GM21447 (cell line): Measurements from ENCODE around the gene PTH2.

Source experiments
- ATAC-seq: cut with Tn5 transposase; IDR thresholded peaks from one replicate; pipeline ENCODE4 v1.9.1; 2021; ENCODE audit not compliant: unreplicated experiment

PTH2 gene

DNA sequence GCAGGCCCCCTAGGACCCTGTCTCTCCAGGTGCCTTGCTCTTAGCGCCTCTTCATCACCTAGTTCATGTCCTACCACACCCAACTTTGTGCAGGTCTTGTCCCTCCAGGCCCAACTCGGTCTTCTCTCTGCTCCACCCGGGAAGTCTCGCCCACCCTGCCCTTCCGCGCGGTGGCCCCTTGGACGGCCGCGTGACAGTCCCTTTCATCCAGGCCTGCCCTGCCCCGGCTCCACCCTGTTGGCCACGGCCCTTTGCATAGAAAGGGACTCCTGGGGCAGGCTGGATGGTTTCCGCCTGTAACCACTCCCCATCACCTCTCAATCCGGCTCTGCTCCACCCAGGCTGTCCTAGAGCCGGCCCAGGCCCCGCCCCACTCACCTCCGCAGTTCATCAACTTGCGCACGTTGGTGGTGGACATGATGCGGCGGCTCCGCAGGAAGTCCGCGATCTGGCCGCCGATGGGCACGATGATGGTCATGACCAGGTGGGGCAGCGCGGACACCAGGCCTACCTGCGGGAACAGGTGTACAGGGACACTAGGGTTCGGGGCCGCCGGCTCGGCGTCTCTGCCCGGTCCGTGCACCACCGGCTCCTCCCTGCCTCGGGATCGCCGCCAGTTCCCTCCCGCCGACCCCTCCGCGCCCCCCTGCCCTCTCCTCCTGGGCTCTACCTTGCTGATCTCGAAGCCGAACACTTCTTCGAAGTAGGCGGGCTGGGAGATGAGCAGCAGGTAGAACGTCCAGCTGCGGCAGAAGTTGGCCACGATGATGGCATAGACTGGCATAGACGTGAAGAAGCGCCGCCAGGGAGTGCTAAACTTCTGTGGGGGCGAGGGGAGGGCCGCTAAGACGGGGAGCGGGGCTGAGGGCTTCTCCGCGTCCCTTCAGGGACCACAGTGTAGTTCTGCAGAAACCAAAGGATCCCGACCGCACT, 9.2 kb upstream of the PTH2 start:
- no peak for ATAC-seq

DNA sequence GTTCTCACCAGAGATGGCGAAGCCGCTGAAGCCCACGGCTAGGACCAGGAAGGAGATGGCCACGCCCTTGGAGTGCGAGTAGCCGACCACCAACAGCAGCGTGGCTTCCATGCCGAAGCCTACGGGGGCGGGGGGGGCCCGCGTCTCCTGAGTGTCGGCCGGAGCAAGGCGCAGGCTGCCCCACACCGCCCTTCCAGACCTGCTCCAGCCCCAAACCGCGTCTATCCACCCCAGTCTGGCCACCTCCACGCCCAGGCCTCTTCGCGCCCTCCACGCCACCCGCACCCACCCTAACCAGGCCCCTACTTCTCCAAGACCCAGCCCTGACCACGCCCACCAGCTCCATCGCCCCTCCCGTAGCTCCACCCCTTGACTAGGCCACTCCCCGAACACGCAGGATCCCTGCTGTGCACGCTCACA, 8.1 kb upstream of the PTH2 start:
- no peak for ATAC-seq

DNA sequence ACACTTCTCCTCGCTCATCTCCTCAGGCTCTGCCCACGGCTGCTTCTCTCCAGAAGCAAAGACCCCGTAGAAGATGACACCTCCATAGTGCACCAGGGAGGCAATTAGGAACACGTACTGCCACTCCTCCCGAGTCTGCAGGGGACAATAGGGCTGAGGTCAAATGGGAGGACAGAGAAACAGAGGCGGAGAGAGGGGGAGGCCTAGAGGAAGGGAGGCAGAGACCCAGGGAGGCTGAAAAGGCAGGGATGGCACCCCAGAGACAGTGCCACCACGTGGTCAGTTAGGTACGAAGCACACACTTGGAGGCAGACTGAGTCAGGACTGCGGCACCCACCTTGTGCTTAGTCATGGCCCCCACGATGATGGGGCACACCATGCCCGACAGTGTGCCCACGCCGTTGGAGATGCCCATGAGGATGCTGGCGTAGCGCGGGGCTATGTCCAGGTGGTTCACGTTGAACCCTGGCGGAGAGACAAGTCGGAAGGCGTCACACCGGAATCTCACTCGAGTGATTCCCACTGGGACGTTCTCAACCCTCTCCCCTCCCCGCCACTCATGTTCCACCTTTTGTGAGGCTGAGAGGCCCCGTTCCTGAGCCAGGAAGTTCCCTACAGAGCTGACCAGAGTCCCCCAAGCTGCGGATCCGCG, 7.6 kb upstream of the PTH2 start:
- ATAC-seq, result no peak

DNA sequence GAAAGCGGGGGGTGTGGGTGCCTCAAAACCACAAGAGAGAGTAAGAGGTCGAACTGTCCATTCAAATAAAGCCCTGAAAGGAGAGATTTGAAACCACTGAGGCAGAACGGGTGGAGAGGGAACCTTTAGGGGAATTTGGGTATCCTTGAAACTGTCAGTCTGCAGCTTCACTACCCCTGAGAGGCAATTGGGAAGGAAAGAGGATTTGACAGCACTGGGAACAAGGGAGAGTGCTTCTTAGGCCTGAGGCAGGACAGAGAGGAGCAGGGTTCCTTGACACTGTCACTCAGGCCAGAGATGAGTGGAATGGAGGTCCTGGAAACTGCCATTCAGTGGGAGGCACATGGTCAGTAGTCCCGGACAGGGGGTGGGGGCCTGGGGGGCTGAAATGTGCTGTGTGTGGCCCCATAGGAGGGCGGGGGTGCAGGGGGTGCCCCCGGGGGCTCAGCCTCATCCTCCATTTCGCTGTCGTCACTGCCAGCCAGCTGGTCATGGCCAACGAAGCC, 7.0 kb upstream of the PTH2 start:
- ATAC-seq, result no peak

DNA sequence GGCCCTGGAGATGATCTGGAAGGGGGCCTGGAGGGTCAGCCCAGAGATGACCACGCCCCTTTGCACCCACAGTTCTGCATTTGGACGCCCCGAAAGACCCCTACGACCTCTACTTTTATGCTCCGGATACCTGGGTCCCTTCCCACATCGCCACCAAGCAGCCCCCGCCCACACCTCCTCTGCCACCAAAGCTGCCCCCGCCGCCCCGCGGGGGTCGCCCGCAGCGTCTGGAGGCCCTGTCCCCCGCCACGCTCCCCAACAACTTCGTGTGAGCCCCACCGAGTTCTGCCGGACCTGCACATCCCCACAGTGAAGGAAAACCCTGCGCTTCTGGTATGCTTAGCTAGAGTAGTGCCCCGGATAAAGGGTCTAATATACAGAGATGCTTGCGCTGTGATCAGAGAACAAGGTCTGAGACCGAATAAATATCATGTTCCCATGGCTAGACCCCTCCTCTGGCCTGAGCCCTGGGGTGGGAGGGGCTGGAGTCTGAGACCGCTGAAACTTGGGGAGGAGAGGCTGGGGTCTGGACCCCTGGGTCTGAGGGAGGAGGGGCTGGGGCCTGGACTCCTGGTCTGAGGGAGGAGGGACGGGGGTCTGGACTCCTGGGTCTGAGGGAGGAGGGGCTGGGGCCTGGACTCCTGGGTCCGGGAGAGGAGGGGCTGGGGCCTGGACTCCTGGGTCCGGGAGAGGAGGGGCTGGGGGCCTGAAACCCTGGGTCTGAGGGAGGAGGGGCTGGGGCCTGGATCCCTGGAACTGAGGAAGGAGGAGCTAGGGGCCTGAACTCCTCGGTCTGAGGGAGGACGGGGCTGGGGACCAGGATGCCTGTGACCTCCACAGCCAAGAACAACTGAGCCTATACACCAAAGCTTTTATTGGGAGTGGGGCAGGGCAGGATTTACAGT, 5.6 kb upstream of the PTH2 start:
- no peak for ATAC-seq

DNA sequence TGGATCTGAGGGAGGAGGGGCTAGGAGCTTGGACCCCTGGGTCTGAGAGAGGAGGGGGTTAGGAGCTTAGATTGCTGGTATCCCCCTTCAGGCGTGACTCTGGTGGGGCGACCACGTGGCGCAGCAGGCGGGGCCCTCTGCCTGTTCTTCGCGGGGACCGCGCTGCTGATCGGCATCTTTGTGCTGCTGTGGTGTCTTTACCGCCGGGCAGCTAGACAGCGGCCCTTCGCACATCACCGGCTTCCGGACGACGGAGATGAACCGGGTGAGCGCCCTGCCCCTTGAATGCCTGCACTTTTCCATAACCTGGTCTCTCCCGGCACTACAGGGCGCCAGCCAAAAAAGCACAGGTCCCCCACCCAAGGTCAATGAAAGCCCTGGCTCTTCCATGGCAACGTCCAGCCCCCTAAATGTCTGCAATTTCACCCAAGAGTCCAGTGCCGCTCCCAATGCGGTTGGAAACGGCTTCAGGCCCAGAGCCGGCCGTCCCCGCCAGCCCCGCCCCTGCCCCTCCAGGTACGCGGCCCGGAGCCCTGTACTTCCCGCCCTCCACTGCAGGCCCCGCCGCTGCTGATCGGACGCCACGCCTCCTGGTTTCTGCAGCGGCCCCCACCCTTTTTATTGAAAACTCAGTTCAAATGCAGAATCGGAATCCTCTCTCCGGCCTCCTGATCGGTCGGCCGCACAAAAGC, 4.8 kb upstream of the PTH2 start:
- ATAC-seq, result no peak

DNA sequence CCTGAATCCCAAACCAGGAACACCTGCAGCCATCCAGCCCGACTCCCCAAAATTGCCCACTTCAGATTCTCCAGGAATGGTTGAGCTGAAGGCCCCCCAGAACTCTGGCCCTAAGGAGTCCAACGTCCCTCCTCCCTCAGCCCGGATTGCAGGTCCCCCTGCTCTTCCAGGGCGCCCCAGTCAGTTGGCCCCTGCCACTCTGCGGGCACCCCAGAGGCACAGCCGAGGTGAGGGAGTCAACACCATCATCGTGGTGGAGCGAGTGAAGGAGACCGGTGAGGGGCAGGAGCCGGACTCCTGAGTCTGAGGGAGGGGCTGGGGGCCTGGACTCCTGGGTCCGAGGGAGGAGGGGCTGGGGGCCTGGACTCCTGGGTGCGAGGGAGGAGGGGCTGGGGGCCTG, 4.1 kb upstream of the PTH2 start:
- no peak for ATAC-seq

DNA sequence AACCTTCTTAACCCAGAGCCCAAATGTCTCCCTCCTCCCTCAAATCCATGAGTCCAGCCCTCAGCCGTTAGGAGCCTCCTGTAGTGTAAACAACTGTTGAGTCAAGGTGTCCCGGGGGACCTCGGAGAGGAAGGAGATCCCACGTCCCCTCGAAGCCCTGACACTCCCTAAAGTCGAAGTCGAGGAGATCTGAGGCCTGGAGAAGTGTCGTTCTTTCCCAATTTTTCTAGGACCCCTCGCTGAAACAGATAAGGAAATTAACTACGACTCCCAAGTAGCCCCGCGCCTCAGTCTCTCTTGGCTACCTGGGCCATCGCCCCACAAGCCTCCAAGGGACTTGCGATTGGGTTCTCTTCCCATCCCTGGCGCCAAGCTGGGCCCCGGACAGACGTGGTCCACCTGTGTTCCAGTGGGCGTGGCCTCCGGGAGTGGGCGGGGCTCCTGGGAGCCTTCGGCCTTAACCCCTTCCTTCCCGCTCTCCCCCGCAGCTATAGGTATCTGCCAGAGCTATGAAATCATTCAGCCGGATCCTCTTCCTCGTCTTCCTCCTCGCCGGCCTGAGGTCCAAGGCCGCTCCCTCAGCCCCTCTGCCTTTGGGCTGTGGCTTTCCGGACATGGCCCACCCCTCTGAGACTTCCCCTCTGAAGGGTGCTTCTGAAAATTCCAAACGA, 2.8 kb upstream of the PTH2 start:
- no peak for ATAC-seq

DNA sequence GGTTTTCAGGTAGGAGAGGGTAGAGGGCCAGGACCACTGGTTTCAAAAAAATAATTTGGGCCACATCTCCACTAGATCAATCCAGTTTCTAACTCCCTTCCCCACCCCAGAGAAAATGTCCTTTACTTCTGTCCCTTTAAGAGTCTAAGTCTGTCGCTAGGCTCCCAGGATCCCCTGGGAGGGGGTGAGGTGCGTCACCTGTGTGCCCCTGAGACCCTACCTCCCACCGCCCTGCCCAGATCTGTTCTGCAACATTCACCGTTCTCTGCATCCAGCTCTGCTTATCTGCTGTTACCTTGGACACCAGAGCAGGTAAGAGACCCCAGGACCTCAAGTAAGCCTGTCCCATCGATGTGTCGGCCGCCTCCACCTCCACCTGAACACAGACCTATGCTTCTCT, 1.9 kb upstream of the PTH2 start, which contains the start of gene GFY:
GFY (plus strand) TSS at position 211 of the 400 bp plus-strand sequence. CDS start 1,043 bp downstream, outside the sequence.
- no peak for ATAC-seq

DNA sequence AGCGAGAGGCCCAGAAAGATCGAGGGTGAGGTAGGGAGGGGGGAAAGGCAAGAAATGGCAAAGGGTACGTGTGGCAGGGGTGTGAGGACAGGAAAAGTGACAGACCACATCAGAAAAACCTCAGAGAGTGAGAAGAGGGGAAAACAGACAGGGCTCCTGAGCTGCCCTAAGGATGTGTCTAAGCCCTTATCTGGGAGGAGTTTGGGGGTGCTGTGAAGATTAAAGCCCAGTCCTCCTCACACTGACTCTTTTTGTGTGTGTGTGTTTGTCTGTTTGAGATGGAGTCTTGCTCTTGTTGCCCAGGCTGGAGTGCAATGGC, 703 bp upstream of the PTH2 start:
- no peak for ATAC-seq

DNA sequence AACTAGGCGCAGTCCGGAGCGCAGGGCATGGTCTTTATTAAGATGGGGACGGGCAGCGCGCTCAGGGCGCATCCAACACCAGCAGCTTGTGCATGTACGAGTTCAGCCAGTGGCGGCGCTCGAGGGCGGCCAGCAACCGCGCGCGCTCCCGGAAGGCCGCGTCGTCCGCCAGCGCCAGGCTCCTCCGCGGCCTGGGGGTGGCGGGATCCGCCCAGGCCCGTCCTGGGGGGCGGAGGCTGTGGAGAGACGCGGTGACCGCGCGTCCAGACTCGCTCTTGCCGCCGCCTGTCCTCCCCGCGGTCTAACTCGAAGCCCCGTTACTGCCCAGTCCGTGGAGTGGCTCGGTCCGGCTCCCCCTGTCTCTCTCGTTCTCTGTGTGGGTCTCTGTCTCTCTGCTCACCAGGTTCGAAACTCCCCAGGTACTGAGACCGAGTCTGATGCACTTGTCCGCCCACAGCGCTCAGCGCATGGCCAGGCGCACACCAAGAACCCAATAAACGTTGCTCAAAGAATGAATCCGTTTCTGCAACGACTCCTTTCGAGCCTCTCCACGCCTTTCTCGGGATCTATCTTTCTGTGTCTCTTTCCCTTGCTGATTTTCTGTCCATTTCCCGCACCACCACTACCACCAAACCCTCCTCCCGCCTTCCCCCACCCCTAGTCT, 702 bp downstream of the PTH2 start:
- ATAC-seq, result no peak

DNA sequence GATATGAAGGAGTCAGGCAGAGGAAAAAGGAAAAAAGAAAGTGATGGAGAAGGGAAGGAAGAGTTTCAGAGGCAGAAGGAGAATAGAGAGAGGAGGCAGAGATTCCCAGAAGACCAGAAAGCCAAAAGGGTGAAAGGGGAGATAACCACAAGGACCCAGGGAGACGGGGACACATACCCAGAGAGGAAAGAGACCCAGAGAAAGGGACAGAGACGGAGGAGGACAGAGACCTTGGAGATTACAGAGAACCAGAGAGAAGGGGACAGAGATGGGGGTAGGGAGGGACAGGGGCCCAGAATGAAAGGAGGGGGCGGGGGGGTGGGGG, 1.4 kb downstream of the PTH2 start:
- ATAC-seq, result no peak

DNA sequence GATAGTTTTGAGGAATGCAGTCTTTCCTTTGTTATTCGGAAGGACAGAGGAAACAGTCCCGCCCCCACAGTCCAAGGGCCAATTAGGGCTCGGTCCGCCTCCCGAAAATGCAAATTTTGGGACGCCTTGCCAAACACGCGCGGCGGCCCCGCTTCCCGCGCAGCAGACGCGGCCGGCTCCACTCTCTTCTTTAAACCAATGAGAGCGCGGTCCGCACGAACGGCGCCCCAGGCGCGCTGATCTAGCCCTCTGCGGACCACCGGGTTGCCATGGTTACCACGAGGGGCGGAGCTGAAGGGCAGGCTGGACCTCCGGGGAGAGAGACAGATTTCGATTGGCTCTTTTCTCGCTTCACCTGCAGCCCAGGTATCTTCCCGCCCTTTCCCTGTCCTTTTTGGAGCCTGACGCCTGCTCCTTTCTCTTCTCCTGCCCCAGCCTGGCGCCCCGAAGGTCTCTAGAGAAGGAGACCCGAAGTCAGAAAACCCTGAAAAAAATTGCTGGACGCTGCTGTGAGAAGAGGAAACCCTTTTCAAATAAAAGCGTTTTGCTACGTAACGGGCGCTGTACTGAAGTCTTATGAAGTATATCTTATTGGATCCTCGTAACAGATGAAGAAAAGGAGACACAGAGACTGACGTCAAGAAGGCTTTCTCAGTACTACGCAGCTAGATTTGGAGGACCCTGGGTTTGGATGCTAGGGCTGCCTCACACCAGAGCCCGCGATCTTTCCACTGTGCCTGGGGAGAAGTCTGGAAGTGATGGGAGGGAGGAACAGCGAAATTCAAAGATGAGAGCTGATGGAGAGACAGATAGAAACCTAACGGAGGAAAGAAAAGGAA, 2.0 kb downstream of the PTH2 start:
- ATAC-seq, result no peak

DNA sequence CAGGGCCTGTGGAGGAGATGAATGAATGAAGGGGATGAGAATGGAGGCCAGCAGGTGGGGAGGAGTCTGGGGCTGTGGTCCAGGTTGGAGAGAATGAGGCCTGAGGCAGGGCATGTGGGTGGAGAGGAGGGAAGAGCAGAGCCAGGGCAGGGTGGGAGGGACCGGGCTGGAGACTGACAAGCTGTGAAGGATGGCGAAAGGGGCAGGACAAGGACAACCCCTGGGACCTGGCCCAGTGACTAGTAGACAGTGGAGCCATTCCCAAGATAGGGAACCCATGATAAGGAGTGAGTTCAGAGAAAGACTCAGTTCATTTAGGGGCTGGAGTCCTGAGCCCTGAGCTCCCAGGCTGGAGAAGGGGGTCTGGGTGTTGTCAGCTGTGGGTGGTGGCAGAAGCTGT, 3.0 kb downstream of the PTH2 start:
- no peak for ATAC-seq

DNA sequence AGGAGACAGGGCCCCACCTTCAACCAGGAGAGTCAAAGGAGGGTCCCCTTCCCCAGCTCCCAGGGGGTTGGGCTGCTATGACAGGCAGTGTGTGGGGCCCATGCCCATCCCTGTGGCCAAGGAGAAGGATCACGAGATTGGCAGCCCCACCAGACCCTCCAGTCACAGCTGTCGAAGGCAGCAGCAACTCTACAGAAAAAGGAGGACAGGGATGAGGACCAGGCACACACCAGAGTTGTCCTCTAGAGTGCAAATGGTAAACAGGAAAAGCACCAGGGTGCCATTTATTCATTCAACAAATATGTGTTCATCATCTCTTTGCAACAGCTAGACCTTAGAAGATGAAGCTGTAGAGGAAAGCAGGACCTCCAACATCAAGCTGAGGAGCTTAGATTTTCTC, 4.1 kb downstream of the PTH2 start:
- no peak for ATAC-seq

DNA sequence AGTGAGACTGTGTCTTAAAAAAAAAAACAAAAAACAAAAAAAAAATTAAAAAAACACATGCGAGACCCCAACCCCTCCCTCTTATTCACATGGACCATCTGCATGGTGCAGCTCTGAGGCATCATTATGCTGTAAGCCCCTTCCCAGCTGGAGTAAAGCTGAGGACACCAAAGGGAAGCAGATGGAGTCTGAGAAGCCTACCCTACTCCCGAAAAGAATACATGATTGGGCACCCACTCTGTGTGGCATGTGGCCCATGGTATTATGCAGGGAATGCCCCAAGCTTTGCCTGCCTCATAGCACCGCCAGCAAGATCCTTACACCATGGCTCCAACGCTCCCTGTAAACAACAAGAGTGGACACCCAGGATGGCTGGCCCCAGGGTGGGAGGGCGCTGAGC, 4.7 kb downstream of the PTH2 start:
- no peak for ATAC-seq

DNA sequence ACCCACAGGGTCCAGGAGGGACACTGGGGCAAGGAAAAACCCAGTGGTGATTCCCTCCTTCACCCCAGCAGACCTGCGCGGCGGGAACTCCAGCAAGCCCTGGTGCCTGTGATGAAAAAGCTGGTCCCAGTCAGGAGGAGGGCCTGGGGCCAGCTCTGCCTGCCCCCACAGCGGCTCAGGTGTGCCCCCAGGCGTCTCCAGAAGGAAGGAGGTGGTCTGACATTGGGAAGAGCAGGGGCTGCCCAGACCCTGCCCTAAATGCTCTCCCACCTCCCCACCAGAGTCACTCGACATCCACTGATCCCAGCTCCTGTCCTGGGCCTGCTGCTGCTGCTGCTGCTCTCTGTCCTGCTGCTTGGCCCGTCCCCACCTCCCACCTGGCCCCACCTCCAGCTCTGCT, 6.2 kb downstream of the PTH2 start:
- no peak for ATAC-seq

DNA sequence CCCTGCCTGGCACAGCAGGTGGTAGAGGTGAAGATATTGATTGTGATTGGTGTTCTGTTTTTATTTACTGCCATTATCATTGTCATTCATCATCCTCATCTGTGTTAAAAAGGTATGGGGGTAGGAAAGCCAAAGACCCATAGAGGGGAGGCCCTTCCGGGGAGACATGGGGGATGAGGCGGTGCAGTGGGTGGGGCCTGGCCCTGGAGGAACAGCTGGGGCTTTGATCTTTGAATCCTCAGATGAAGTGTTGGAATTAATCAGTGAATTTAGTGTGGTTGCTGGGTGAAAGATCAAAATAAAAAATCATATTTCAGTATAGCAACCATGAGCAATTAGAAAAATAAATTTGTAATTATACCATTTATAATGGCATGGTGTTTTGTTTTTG, 7.4 kb downstream of the PTH2 start:
- ATAC-seq, result no peak
